ENCODE measurements around the gene HRH1. TPM values are rescaled to one million over a fixed set of nuclear protein-coding genes. Genes with fewer than 3 reads are reported as not detected.
"Not testable (repeated sequence)": the region's sequence is repeated elsewhere in the genome, so short reads cannot be mapped to it uniquely, and the experiment has no call there.

HRH1 gene
- total RNA-seq, 2 donors from 2014 or later: 1.1 to 4.7 TPM

- Mint-ChIP-seq H3K27me3 (peaks cover 3% of the 10 kb centered on the region), H3K36me3 (ENCODE audit: low read depth) (peaks cover 6% of the 10 kb centered on the region), H3K4me1 (peaks cover 12% of the 10 kb centered on the region), H3K9me3 (no peaks in the 10 kb centered on the region), H3K27ac (no peak overlapping the region), H3K4me3 (no peak overlapping the region)
- ATAC-seq (replicated peaks): no peak
Measured at GRCh38 chr3:11244121-11244677, 89.9 kb downstream of the HRH1 start.

DNA sequence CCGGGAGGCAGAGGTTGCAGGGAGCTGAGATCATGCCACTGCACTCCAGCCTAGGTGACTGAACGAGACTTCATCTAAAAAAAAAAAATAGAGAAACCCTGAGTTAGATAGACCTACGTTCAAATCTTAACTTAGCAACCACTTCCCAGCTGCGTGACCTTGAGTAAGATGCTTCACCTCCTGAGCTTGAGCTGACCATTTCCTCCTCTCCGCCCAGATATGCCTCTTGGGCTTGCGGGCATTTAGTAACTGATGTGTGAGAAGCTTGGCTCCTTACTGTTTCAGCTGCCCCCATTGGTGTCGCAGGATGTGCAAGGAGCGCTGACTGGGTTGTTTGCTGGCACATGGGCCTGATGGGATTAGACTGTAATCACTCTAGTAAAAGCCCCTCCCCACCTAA, 91.0 kb downstream of the HRH1 start:
- Mint-ChIP-seq H3K4me1 (peaks cover 7% of the 10 kb centered on the region), H3K9me3 (peaks cover under 1% of the 10 kb centered on the region), H3K4me3 (no peak overlapping the region), H3K36me3 (ENCODE audit: low read depth) (peaks cover 3% of the 10 kb centered on the region), H3K27ac (no peak overlapping the region), H3K27me3 (peaks cover 3% of the 10 kb centered on the region)
- no peak for ATAC-seq (replicated peaks)

- no peak overlapping the region for H3K27ac Mint-ChIP-seq
- no peak overlapping the region for H3K4me3 Mint-ChIP-seq
- peaks cover 4% of the 10 kb centered on the region for H3K9me3 Mint-ChIP-seq
- no peak for ATAC-seq (replicated peaks)
- no peaks in the 10 kb centered on the region for H3K36me3 Mint-ChIP-seq (ENCODE audit: low read depth)
- H3K4me1 Mint-ChIP-seq: peaks cover 8% of the 10 kb centered on the region
- H3K27me3 Mint-ChIP-seq: peaks cover 3% of the 10 kb centered on the region
Measured at GRCh38 chr3:11245827-11246662, 91.8 kb downstream of the HRH1 start.

GRCh38 chr3:11246663-11246970, 92.3 kb downstream of the HRH1 start:
- peaks cover 14% of the 10 kb centered on the region for H3K4me1 Mint-ChIP-seq
- ATAC-seq (replicated peaks): no peak

DNA sequence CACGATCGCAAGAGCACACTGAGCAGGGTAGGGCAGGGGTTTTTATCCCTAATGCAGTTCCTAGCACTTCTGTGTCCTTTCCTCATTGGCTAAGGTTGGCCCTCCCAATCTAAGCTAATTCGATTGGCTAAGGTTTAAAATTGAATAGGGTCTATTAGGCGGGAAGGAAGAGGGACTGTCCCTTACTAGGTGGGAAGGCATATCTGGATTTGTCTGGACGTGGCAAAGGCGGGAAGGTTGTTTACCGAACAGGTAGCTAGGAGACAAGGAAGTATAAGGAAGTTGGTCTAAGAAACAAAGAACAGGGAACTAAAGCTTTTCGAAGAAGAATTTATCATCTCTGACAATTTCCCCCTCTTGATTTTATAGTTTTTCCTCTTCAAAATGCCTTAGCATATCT, 93.1 kb downstream of the HRH1 start:
- ATAC-seq (replicated peaks): no peak
- H3K9me3 Mint-ChIP-seq: peaks cover 4% of the 10 kb centered on the region
- H3K36me3 Mint-ChIP-seq (ENCODE audit: low read depth): peaks cover 5% of the 10 kb centered on the region
- peaks cover 3% of the 10 kb centered on the region for H3K27me3 Mint-ChIP-seq
- H3K27ac Mint-ChIP-seq: no peak overlapping the region
- no peak overlapping the region for H3K4me3 Mint-ChIP-seq
- peaks cover 18% of the 10 kb centered on the region for H3K4me1 Mint-ChIP-seq

More at GRCh38 chr3:11246663-11246970, 92.3 kb downstream of the HRH1 start:
- H3K27ac Mint-ChIP-seq: no peak overlapping the region
- H3K27me3 Mint-ChIP-seq: peaks cover 3% of the 10 kb centered on the region
- H3K9me3 Mint-ChIP-seq: peaks cover 4% of the 10 kb centered on the region
- no peak overlapping the region for H3K4me3 Mint-ChIP-seq
- H3K36me3 Mint-ChIP-seq (ENCODE audit: low read depth): peaks cover 1% of the 10 kb centered on the region

DNA sequence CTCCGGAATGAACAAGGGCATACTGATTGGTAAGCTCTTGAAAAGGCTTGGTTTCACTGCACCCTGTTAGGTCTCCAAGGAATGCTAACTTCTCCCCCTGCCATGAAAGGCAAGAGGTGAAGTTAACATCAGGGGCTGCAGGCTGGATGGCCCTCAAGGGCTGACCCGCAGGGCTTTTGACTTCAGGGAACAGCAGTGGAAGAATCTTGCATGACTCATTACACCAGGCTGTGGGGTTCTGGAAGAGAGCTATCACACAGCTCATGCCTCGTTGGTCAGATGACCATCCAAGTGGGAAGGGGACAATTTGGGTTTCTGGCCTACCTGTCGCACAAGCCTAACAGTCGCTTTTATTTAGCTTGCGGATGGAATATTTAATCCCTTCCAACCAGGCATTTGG, 94.3 kb downstream of the HRH1 start:
- H3K9me3 Mint-ChIP-seq: peaks cover 4% of the 10 kb centered on the region
- H3K4me3 Mint-ChIP-seq: no peak overlapping the region
- peaks cover 18% of the 10 kb centered on the region for H3K4me1 Mint-ChIP-seq
- peaks cover 2% of the 10 kb centered on the region for H3K27me3 Mint-ChIP-seq
- no peak for ATAC-seq (replicated peaks)
- peaks cover 5% of the 10 kb centered on the region for H3K36me3 Mint-ChIP-seq (ENCODE audit: low read depth)
- no peak overlapping the region for H3K27ac Mint-ChIP-seq

GRCh38 chr3:11250902-11251806, 96.9 kb downstream of the HRH1 start:
- Mint-ChIP-seq H3K27ac (peak overlapping the region; percentile 87), H3K27me3 (no peaks in the 10 kb centered on the region), H3K4me1 (peaks cover 18% of the 10 kb centered on the region), H3K36me3 (ENCODE audit: low read depth) (peaks cover 14% of the 10 kb centered on the region), H3K4me3 (peak overlapping the region; percentile 78), H3K9me3 (peaks cover 4% of the 10 kb centered on the region)
- ATAC-seq (replicated peaks): peak; percentile 88

DNA sequence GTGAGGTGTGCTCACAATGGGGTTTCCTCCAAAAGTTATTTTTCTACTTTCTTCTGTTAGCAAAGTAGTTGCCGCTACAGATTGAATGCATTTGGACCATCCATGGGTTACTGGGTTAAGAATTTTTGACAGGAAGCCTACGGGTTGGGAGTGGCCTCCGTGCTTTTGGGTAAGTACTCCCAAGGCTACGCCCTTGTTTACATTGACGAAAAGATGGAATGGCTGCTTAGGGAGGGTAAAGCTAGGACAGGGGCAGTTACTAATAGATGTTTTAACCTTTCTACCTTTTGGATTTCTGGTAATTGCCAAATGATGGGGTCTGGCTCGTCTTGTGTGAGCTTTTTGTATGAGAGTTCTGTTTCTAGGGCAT, 97.5 kb downstream of the HRH1 start:
- peaks cover 18% of the 10 kb centered on the region for H3K4me1 Mint-ChIP-seq
- H3K27me3 Mint-ChIP-seq: no peaks in the 10 kb centered on the region
- H3K27ac Mint-ChIP-seq: peak overlapping the region; percentile 87
- peaks cover 14% of the 10 kb centered on the region for H3K36me3 Mint-ChIP-seq (ENCODE audit: low read depth)
- H3K4me3 Mint-ChIP-seq: peak overlapping the region; percentile 78
- H3K9me3 Mint-ChIP-seq: peaks cover 4% of the 10 kb centered on the region
- peak; percentile 44 for ATAC-seq (replicated peaks)

DNA sequence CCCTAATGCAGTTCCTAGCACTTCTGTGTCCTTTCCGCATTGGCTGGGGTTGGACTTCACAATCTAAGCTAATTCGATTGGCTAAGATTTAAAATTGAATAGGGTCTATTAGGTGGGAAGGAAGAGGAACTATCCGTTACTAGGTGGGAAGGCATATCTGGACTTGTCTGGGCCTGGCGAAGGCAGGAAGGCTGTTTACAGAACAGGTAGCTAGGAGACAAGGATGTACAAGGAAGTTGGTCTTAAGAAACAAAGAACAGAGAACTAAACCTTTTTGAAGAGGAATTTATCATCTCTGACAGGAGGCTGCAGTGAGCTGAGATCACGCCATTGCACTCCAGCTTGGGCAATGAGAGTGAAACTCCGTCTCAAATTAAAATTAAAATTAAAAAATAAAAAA, 100.6 kb downstream of the HRH1 start:
- Mint-ChIP-seq H3K4me1 (peaks cover 18% of the 10 kb centered on the region), H3K36me3 (ENCODE audit: low read depth) (peaks cover 21% of the 10 kb centered on the region), H3K4me3 (no peak overlapping the region), H3K9me3 (peaks cover 4% of the 10 kb centered on the region), H3K27ac (no peak overlapping the region), H3K27me3 (no peaks in the 10 kb centered on the region)
- ATAC-seq (replicated peaks): no peak

DNA sequence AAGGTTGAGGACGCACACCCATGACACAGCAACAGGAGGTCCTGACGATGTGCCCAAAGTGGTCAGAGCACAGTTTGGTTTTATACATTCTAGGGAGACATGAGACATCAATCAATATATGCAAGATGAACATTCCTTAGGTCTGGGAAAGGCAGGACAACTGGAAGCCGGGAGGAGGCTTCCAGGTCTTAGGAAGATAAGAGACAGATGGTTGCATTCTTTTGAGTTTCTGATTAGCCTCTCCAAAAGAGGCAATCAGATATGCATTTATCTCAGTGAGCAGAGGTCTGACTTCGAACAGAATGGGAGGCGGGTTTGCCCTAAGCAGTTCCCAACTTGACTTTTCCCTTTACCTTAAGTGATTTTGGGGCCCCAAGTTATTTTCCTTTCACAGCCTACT, 101.2 kb downstream of the HRH1 start:
- not testable (repeated sequence) for ATAC-seq (replicated peaks); H3K27ac Mint-ChIP-seq; H3K9me3 Mint-ChIP-seq; H3K27me3 Mint-ChIP-seq; H3K4me3 Mint-ChIP-seq
- peaks cover 21% of the 10 kb centered on the region for H3K36me3 Mint-ChIP-seq (ENCODE audit: low read depth)
- peaks cover 15% of the 10 kb centered on the region for H3K4me1 Mint-ChIP-seq

DNA sequence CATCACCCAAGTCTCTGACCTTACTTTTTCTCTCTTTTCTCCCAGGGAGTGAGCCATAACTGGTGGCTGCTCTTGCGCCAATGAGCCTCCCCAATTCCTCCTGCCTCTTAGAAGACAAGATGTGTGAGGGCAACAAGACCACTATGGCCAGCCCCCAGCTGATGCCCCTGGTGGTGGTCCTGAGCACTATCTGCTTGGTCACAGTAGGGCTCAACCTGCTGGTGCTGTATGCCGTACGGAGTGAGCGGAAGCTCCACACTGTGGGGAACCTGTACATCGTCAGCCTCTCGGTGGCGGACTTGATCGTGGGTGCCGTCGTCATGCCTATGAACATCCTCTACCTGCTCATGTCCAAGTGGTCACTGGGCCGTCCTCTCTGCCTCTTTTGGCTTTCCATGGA, 104.7 kb downstream of the HRH1 start:
- peaks cover 15% of the 10 kb centered on the region for H3K36me3 Mint-ChIP-seq (ENCODE audit: low read depth)
- ATAC-seq (replicated peaks): no peak
- H3K4me3 Mint-ChIP-seq: no peak overlapping the region

GRCh38 chr3:11260460-11260859, 106.2 kb downstream of the HRH1 start:
- Mint-ChIP-seq H3K27ac (no peak overlapping the region), H3K9me3 (no peaks in the 10 kb centered on the region), H3K4me1 (no peaks in the 10 kb centered on the region), H3K27me3 (peaks cover 6% of the 10 kb centered on the region), H3K36me3 (ENCODE audit: low read depth) (peaks cover 14% of the 10 kb centered on the region), H3K4me3 (no peak overlapping the region)
- ATAC-seq (replicated peaks): no peak

More for the DNA sequence above, 104.7 kb downstream of the HRH1 start:
- no peak overlapping the region for H3K27ac Mint-ChIP-seq
- H3K27me3 Mint-ChIP-seq: no peaks in the 10 kb centered on the region
- no peaks in the 10 kb centered on the region for H3K4me1 Mint-ChIP-seq
- no peaks in the 10 kb centered on the region for H3K9me3 Mint-ChIP-seq

GRCh38 chr3:11269007-11269406, 114.7 kb downstream of the HRH1 start:
- H3K36me3 Mint-ChIP-seq (ENCODE audit: low read depth): peaks cover 16% of the 10 kb centered on the region
- no peak overlapping the region for H3K27ac Mint-ChIP-seq
- no peak overlapping the region for H3K4me3 Mint-ChIP-seq
- ATAC-seq (replicated peaks): no peak
- peaks cover 16% of the 10 kb centered on the region for H3K4me1 Mint-ChIP-seq
- no peaks in the 10 kb centered on the region for H3K9me3 Mint-ChIP-seq
- peaks cover 9% of the 10 kb centered on the region for H3K27me3 Mint-ChIP-seq

- Mint-ChIP-seq H3K4me1 (peaks cover 44% of the 10 kb centered on the region), H3K4me3 (peak within 1 kb of the TSS; percentile 97), H3K27me3 (no peaks in the 10 kb centered on the region), H3K9me3 (peaks cover 5% of the 10 kb centered on the region), H3K27ac (peak within 1 kb of the TSS; percentile 99), H3K36me3 (ENCODE audit: low read depth) (peaks cover 45% of the 10 kb centered on the region)
- ATAC-seq (replicated peaks): peak; percentile 95
Measured at GRCh38 chr3:11271986-11272904, 118.0 kb downstream of the HRH1 start, which contains the start of gene ATG7. ATG7 (plus strand) TSS chr3:11272397; CDS start chr3:11298696, 26,299 bp downstream.

Measured in activated T-helper 17 cell treated with anti-CD3 and anti-CD28 coated beads, Interleukin-2, amount 50 U/mL, for 72 hours (primary cell).